HG03457 (cell line): ENCODE data around the gene SPAG7.

ENCODE experiments used
- ATAC-seq: cut with Tn5 transposase; IDR thresholded peaks from one replicate; pipeline ENCODE4 v1.9.1; 2021; ENCODE audit warnings: moderate number of reproducible peaks; ENCODE audit not compliant: unreplicated experiment

Gene SPAG7

DNA sequence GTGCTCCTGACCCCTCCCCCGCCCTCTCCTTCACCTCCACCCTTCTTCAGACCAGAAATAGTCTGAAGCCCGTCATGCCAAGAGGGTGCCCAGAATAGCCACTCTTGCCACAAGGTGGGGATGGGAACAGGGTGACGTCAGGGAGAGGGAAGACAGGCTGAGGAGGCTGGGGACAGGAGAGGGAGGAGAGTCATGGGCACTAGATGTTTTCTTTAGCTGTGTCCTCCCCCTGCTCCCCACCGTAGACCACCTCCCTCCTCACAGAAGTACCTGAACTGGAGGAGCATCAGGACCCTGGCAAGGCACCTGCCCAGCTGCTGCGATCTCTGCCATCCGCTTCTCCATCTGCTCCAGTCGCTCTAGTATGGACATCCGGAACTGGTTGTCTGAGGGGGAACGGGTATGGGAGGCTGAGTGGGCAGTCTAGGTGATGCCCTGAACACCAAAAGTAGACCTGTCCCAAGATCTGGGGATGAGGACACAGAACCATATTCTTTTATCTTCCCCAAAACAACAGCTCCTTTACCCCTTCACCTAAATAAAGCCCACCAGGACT, 6.6 kb upstream of the SPAG7 start:
- ATAC-seq = no peak

DNA sequence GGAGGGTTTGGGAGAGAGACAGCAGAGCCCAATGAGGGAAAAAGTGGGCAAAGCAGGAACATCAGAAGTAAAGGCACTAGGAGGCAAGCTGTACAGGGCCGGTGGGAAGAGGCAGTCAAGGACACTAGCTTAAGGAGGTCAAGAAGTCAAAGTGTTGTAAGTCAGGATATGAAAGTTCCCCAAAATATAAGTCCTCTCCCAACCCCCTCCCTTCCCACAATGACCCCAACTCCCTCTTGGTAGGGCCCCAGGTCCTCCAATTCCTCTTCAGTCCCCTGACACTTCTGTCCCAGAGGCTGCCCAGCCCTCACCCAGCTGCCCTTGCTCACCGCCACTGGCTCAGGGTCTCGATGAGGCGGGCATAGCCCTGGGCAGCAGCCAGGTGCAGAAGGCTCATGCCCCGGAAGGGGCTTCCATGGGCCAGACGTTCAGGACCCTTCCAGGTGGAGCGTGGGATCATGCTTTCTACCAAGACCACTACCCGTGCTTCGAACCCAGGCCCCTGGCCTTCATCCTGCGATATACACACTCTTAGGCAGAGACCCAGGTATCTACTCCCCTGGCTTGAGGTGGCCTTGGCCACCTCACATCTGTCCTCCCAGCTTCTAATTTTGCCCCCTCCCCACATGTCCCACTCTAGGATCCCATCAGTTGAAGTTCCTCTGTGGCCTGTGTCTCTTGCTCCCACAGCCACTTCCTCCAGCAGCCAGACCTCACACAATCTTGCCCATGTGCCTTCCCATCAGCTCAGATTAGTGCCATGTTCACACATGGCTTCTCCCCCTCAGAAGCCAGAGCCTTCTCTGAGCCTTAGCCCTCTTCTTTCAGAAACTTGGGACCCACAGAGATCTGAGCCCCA, 5.9 kb upstream of the SPAG7 start:
- no peak for ATAC-seq

- ATAC-seq = no peak
Measured at GRCh38 chr17:4972752-4973151, 5.1 kb upstream of the SPAG7 start.

DNA sequence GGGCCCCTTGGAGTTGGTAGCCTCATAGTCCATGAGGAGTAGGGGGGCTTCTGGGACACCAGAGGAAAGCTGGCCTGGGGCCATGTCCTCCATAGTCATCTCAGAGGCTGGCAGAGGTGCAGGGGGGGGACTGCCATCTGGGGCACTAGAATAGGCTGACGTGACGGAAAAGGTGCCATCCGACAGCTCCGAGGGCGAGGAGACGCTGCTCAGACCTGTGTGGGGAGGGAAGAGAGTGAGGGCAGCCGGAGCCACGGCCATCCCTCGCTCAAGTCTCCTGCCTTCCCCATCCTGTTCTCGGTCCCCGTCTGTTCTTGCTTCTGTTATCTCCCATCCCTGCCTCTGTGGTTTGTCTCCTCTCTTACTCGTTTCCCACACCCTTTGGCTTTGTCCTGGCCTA, 4.7 kb upstream of the SPAG7 start:
- no peak for ATAC-seq

DNA sequence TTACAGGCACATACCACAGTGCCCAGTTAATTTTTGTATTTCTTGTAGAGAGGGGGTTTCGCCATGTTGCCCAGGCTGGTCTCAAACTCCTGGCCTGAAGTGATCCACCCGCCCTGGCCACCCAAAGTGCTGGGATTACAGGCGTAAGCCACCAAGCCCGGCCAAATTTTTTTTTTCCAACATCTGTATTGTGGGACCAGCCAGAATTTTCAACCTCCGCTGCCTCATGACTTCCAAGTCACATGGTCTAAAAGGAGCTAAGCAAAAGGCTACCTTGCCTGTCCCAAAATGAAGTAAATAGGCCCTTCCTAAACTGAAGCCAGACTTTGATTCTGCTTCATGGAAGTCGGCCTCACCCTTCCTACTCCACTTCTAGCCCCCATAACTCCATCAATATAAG, 4.2 kb upstream of the SPAG7 start:
- ATAC-seq = no peak

GRCh38 chr17:4970273-4970672, 2.7 kb upstream of the SPAG7 start:
- ATAC-seq = no peak

GRCh38 chr17:4969551-4970173, 2.0 kb upstream of the SPAG7 start:
- no peak for ATAC-seq

DNA sequence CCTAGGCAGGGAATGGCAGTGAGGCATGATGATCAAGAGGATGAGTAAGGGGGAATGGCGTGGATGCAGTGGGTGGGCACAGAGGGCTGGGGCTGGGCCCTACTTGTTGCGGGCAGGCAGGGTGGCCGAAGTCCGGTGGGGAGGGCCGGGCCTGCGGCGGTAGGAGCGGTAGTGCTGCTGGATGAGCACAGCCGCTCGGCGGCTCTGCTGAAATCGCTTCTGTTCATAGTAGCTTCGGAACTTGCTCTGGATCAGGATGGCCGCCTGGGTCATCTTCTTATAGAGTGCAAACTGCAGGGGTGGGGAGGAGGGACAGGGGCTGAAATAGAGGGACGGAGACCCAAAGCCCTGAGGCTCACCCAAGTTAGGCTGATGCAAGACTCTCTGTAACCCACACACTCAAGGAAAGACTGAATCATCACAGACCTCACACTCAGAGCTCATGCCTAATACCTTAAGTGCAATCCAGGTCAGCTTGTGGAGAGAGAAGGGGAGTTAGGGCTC, 1.5 kb upstream of the SPAG7 start:
- ATAC-seq = no peak

DNA sequence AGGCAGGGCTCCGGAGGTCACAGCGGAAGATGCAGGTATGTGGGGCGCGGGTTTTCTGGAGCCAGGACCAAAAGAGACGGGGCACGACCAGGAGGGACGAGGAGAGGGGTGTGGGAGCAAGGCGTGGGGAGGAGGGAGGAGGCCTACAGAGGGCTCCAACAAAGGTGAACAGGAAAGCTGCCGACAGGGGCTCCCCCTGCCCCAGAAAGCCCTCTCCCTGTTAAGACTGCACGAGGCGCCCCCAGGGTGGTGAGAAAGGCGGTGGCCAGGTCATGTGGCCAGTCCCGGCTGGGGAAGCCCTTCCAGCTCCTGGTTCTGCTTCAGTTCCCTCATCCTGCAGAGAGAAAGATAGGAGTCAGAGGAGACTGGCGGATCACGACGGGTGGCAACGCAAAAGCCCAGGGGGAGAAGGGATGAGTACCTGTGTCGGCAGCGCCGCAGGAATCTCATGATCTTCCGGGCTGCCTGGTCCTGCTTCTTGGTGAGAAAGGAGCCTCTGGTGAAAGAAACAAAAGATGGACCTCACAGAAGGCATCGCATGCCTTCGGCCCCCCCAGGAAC, 949 bp upstream of the SPAG7 start:
- no peak for ATAC-seq

- ATAC-seq = peak; percentile 73
Measured at GRCh38 chr17:4966844-4967538, 626 bp downstream of the SPAG7 start.

- no peak for ATAC-seq
Measured at GRCh38 chr17:4965311-4965986, 2.2 kb downstream of the SPAG7 start.

GRCh38 chr17:4960279-4960922, 7.2 kb downstream of the SPAG7 start:
- ATAC-seq = no peak

- no peak for ATAC-seq
Measured at GRCh38 chr17:4959261-4959965, 8.2 kb downstream of the SPAG7 start.

DNA sequence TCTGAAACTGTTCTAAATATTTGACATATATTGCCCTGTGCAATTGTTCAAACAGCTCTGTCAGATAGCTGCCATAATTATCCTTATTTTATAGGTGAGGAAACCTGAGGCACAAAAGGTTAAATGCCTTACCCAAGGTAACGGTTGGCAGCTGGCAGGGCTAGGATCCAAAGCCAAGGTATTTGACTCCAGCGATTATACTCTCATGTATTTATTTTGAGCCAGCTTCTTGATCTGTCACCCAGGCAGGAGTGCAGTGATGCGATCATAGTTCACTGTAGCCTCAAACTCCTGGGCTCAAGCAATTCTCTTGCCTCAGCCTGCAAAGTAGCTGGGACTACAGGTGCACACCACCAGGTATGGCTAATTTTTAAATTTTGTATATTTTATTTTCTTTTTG, 9.5 kb downstream of the SPAG7 start:
- ATAC-seq = no peak

DNA sequence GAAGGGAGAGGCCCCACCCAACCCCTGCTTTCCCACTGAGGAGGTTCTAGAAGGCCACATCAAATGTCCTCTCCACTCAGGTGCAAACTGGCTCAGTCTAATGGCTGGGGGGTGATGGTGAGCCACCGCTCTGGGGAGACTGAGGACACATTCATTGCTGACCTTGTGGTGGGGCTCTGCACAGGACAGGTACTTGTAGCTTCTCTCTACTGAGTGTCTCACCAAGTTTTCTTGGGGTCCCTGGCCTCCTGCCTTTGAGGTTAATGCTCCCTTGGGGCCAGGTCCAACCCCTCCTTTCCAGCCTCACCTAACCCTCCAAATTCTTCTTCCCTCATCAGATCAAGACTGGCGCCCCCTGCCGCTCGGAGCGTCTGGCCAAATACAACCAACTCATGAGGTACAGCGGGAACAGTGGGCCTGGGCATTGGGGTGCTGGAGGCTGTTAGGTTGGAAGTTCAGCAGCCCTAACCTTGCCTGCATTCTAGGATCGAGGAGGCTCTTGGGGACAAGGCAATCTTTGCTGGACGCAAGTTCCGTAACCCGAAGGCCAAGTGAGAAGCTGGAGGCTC, 11.0 kb downstream of the SPAG7 start:
- ATAC-seq = no peak

GRCh38 chr17:4955091-4955490, 12.5 kb downstream of the SPAG7 start:
- ATAC-seq = no peak

DNA sequence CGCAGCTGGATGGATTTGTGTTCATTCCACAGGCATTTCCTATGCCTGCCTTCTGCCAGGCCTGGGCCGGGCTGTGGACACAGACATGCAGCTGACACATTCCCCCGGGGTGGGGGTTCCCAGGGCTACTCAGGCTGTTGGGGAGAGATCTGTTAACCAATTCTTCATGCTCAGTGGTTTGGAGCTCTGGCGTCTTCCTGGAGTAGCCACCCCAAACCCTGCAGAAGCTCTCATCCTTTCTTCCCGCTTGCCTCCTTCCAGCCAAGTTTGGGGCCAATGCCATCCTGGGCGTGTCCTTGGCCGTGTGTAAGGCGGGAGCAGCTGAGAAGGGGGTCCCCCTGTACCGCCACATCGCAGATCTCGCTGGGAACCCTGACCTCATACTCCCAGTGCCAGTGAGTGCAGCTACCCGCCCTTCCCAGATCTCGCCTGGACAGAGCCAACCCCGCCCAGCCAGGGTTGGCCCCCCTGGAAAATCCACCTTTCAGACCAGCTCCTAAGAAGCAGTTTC, 14.1 kb downstream of the SPAG7 start:
- no peak for ATAC-seq

DNA sequence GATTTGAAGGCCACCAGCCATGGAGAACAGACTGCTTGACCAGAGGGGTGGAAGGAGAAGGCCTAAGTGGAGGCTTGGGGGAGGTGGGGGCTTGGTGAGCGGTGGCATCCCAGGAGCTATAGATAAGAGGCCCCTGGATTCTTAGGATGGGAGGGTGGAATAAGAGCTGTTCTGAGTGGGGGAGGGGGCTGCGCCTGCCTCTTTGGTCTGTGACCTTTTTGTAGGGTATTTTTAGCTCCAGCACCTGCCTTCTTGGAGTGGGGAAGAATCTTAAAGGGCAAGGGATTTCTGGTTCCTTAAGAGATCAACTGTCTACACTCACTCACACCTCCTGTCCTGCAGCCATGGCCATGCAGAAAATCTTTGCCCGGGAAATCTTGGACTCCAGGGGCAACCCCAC, 16.1 kb downstream of the SPAG7 start:
- no peak for ATAC-seq

- ATAC-seq = no peak
Measured at GRCh38 chr17:4950746-4951204, 16.8 kb downstream of the SPAG7 start, which contains the start of gene ENO3. TSS of gene ENO3 (plus strand) at chr17:4951119. CDS start at chr17:4951830, 711 bp downstream.
